Large intestine (tissue), 3 donors: ENCODE results near the gene SH2B3. TPM values are rescaled to one million over a fixed set of nuclear protein-coding genes. Genes with fewer than 3 reads are reported as not detected.

Source experiments
- DNase-seq, 2 donors: peaks; one replicate each; pipeline versions ENCODE4 v3.0.0 to v3.0.0-alpha.2; 2013
- H3K27ac ChIP-seq: one replicate; pipeline ENCODE4 v1.5.1; 2013; ENCODE audit warnings: low read length
- H3K27me3 ChIP-seq: 2 replicates; pipeline ENCODE4 v1.6.1; 2013; ENCODE audit warnings: low read length; ENCODE audit not compliant: control insufficient read depth, insufficient read depth
- H3K36me3 ChIP-seq: 2 replicates; pipeline ENCODE4 v1.6.1; 2013; ENCODE audit warnings: low read length; ENCODE audit not compliant: control insufficient read depth, insufficient read depth
- H3K4me1 ChIP-seq: one replicate; pipeline ENCODE4 v1.6.1; 2013; ENCODE audit warnings: low read length; ENCODE audit not compliant: control insufficient read depth, insufficient read depth
- H3K4me3 ChIP-seq: one replicate; pipeline ENCODE4 v1.5.1; 2013; ENCODE audit warnings: low read length
- H3K9me3 ChIP-seq: one replicate; pipeline ENCODE4 v1.6.1; 2013; ENCODE audit warnings: mild to moderate bottlenecking, low read depth, low read length, moderate library complexity; ENCODE audit not compliant: control insufficient read depth
- WGBS: methylation state at CpG from one replicate; pipeline ENCODE4 v1.1.5; 2013; ENCODE audit warnings: low lambda C conversion rate; ENCODE audit not compliant: insufficient coverage; 5-methylcytosine and 5-hydroxymethylcytosine counted together
- polyA plus RNA-seq: library from polyadenylated mRNA; unstranded; fragments of 120-200 nt; gene quantifications from one replicate; pipeline ENCODE4 v1.2.1, GENCODE V29; 2013

Gene SH2B3
- polyA plus RNA-seq, 1 donor: 10.8 TPM

DNA sequence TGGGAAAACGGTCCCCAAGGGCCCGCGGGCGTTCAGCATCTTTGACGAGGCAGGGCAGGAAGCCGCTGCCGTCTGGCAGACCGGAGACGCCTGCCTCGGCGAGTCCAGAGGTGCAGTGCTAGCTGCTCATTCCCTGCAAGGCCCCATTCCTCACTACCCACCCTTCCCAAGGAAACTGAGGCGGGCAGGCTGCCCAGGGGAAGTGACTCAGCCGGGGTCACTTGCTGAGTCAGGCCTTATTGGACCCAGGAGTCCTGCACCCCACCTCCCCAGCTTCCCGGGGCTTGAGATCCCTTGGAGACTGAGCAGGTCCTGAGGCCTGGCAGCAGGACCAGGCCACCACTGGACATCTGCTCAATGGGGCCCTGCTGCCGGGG, 3.7 kb downstream of the SH2B3 start:
- Histone ChIP-seq H3K4me1 (peaks cover 14% of the 10 kb centered on the region), H3K27me3 (peaks cover 4% of the 10 kb centered on the region), H3K36me3 (no peaks in the 10 kb centered on the region), H3K27ac (no peak overlapping the region), H3K9me3 (peaks cover 2% of the 10 kb centered on the region), H3K4me3 (peak overlapping the region; percentile 6)
- WGBS: no CpG with 5 or more reads among the region's 15 CpGs
- no peak for DNase-seq

DNA sequence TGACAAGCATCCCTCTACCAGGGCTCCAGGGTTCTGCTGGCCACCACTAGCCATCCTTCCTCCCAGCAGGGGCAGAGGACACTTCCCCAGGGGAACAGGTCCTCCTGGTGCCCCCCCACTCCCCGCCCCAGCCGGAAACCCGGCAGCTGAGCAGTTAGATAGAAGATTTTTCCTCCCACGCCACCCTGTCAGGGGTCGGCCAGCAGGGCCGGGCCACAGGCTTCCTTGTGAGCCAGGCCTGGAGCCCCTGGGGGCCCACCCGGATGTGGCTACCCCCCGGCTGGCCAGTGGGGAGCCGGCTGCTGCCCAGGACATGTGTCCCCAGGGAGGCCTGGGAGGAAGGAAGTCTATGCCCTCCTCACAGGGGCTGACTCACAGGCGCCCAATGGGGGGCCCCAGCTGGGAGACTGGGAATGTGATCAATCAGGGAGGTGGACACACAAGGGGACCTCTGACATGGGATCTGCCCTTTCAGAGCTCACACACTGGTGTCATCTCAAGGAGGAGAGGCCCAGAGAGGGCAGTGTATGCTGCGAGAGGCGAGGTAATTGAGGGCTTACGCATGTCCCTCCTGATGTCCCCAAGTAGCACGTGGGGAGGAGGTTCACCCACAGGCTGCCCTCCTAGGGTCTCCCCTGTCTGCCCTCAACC, 4.2 kb downstream of the SH2B3 start:
- no peak for DNase-seq
- Histone ChIP-seq H3K27me3 (peaks cover 4% of the 10 kb centered on the region), H3K4me3 (peak overlapping the region; percentile 6), H3K9me3 (peaks cover 2% of the 10 kb centered on the region), H3K4me1 (peaks cover 10% of the 10 kb centered on the region), H3K27ac (no peak overlapping the region), H3K36me3 (no peaks in the 10 kb centered on the region)
- 80% methylated on average over 2 of the region's 14 CpGs for WGBS

DNA sequence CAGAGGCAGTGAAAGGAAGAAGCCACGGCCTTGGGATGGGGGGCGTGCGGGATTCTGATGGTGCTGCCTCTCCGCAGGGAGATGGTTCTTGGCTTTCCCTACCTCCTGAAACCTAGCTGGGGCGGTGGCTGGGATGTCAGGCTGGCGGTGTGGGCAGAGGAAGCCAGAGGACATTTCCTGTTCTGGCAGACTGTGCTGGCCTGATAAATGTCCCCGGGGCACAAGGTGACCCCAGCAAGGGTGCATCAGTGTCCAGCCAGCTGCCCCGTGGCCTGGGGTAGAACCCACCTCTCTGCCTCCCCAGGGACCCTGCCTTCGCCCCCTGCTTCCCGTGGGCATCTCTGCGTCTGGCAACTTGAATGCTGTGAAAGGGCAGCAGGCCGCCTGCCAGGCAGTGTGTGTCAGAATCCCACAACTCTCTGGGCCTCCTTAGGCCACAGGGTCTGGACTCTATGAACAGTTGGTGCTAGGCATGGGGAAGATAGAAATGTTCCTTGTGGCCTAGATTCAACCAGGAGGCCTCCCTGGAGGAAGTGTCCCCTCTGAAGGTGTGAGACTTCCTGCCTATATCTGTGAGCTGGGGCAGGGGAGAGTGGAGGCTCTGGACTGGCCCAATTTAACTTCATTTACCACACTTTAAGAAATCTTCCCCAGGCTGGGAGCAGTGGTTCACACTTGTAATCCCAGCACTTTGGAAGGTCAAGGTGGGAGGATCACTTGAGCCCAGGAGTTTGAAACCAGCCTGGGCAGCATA, 4.9 kb downstream of the SH2B3 start:
- Histone ChIP-seq H3K27ac (no peak overlapping the region), H3K36me3 (no peaks in the 10 kb centered on the region), H3K9me3 (peaks cover 2% of the 10 kb centered on the region), H3K4me3 (no peak overlapping the region), H3K4me1 (peaks cover 10% of the 10 kb centered on the region), H3K27me3 (peaks cover 4% of the 10 kb centered on the region)
- DNase-seq: no peak
- WGBS: no CpG with 5 or more reads among the region's 12 CpGs

DNA sequence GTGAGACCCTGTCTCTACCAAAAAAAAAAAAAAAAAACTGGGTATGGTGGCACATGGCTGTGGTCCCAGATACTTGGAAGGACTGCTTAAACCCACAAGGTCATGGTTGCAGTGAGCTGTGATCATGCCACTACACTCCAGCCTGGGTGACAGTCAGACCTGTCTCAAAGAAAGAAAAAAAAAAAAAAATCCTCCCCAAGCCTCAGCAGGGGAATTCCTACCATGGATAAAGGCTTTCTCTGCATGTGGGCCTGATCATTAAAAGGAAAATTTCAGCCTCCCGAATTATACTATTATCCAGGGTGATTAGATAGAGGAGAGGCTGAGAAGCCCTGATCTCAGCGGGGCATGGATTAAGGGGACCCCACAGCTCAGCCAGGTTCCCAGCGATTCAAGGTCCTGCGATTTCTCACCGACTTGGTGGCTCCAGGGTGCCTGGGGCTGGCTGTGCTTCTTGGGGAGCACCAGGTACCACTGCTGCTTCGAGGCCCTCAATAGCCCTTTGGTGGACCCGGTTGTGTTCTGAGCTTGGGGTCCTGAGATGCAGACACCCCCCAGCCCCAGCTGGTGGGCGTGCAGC, 5.6 kb downstream of the SH2B3 start:
- peaks cover 9% of the 10 kb centered on the region for H3K4me1 ChIP-seq
- no peaks in the 10 kb centered on the region for H3K36me3 ChIP-seq
- H3K9me3 ChIP-seq: peaks cover 2% of the 10 kb centered on the region
- DNase-seq: no peak
- no CpG with 5 or more reads among the region's 8 CpGs for WGBS
- H3K4me3 ChIP-seq: no peak overlapping the region
- peaks cover 4% of the 10 kb centered on the region for H3K27me3 ChIP-seq
- no peak overlapping the region for H3K27ac ChIP-seq

DNA sequence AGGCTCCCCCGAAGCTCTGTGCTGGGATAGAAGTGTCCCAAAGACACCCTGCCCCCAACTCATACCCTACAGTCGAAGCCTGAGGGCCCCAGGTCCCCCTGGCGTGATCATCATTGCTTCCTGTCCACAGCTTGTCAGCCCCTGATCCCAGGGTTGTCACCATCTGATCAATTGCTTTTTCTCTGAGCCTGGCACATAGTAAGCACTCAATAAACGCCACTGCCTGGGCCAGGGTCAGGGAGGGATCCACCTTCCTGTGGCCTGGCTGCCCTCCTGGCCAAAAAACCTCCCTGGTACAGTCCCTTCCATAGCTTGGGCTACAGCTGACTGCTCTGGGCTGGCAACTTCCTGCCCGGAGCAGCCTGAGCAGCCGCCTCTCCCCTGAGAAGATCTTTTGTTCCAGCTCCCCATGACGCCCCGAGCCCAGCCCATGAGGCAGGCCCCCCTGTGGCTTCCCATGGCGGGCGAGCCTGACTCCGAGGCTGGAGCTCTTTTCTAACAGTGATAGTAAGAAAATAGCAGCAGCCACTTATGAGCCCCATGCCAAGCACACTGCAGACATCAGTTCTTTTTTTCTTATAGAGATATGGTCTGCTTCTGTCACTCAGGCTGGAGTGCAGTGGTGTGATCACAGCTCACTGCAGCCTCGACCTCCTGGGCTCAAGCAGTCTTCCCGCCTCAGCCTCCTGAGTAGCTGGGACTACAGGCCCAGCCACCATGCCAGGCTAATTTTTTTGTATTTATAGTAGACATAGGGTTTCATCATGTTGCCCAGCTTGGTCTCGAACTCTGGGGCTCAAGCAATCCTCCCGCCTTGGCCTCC, 6.5 kb downstream of the SH2B3 start:
- DNase-seq: no peak
- peaks cover 3% of the 10 kb centered on the region for H3K4me1 ChIP-seq

GRCh38 chr12:111412830-111413441, 7.2 kb downstream of the SH2B3 start:
- H3K9me3 ChIP-seq: peaks cover 3% of the 10 kb centered on the region
- H3K27me3 ChIP-seq: no peaks in the 10 kb centered on the region
- no CpG with 5 or more reads among the region's 6 CpGs for WGBS
- H3K27ac ChIP-seq: no peak overlapping the region
- DNase-seq: no peak
- H3K36me3 ChIP-seq: no peaks in the 10 kb centered on the region
- H3K4me3 ChIP-seq: no peak overlapping the region
- peaks cover 3% of the 10 kb centered on the region for H3K4me1 ChIP-seq

More for the DNA sequence above, 6.5 kb downstream of the SH2B3 start:
- H3K27me3 ChIP-seq: no peaks in the 10 kb centered on the region
- no peaks in the 10 kb centered on the region for H3K9me3 ChIP-seq
- no peak overlapping the region for H3K27ac ChIP-seq
- WGBS: no CpG with 5 or more reads among the region's 15 CpGs
- no peak overlapping the region for H3K4me3 ChIP-seq
- no peaks in the 10 kb centered on the region for H3K36me3 ChIP-seq

DNA sequence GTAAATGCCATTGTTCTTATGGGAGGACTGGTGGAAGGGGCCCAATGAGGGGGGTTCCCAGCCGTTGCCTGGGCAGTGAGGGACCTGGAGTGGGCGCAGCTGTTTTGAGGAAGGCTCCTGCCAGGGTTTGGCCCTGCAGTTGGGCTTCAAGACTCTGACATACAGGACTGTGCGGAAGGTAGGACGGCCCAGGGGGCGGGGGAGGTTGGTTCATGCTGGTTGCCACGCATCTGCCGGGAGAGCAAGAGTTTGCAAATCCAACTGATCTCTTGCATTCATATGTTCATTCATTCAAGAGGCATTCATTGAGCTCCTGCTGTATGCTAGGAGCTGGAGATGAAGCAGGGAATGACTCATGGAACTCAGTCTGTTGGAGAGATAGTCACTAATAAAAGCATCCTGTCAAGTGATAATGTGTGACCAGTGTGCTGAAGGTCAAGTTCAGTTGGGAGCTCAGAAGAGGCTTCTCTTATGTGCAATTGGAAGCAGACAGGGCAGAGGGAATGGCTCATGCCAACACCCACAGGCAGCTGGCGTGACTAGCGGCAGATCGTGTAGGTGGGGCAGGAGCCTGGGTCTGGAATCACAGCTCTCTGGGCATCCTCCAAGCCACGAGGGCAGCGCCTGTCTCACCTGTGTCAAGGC, 7.8 kb downstream of the SH2B3 start:
- peaks cover 3% of the 10 kb centered on the region for H3K4me1 ChIP-seq
- H3K27ac ChIP-seq: no peak overlapping the region
- no CpG with 5 or more reads among the region's 12 CpGs for WGBS
- no peaks in the 10 kb centered on the region for H3K27me3 ChIP-seq
- peaks cover 3% of the 10 kb centered on the region for H3K9me3 ChIP-seq
- DNase-seq: peak in 1 of 2 donors; percentile 76
- no peaks in the 10 kb centered on the region for H3K36me3 ChIP-seq
- no peak overlapping the region for H3K4me3 ChIP-seq

DNA sequence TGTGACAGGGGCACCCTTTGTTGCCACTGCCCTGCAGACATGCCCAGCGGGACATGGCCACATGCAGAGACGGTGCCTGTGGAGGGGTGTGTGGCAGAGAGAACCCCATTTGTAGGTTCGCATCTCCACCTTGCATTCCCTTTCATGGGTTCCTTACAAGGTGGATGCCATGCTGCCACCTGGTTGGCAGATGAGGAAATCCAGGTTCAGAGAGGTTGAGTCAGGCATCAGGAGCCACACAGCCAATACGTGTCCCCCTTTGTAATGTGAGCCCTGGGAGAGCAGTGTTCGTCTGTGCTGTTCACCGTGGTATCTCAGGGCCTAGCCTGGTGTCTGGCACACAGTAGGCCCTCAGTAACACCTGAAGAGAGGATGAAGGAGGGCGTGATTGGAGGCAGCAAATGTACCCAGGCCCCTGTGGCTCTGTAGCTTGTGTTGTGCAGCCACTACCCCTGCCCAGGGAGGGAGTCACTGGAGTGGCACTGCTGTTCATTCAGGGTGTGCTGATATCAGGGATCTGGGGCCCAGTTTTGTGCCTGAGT, 9.1 kb downstream of the SH2B3 start:
- Histone ChIP-seq H3K27me3 (no peaks in the 10 kb centered on the region), H3K4me3 (no peak overlapping the region), H3K36me3 (no peaks in the 10 kb centered on the region), H3K27ac (no peak overlapping the region), H3K9me3 (peaks cover 3% of the 10 kb centered on the region), H3K4me1 (peaks cover 3% of the 10 kb centered on the region)
- WGBS: no CpG with 5 or more reads among the region's 7 CpGs
- DNase-seq: no peak

DNA sequence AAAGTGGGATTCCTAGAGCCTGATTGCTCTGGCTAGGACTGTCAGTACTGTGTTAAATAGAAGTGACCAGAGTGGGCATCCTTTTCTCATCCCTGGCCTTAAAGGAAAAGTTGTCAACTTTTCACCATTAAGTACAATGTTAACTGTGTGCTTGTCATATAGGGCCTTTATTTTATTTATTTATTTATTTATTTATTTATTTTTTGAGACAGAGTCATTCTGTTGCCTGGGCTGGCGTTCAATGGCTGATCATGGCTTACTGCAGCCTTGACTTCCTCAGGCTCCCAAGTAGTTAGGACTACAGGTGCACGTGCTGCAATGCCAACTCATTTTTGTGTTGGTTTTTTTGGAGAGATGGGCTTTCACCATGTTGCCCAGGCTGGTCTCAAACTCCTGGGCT, 11.6 kb downstream of the SH2B3 start:
- H3K4me3 ChIP-seq: no peak overlapping the region
- H3K27me3 ChIP-seq: no peaks in the 10 kb centered on the region
- peaks cover 5% of the 10 kb centered on the region for H3K36me3 ChIP-seq
- no peak for DNase-seq
- H3K27ac ChIP-seq: no peak overlapping the region
- no CpG with 5 or more reads among the region's 2 CpGs for WGBS
- peaks cover 3% of the 10 kb centered on the region for H3K9me3 ChIP-seq
- peaks cover 3% of the 10 kb centered on the region for H3K4me1 ChIP-seq
